Neural cell (in vitro differentiated cells): ENCODE data around the gene RFESD. TPM values are rescaled to one million over a fixed set of nuclear protein-coding genes. Genes with fewer than 3 reads are reported as not detected.

Source experiments
- H2AFZ ChIP-seq: fragments of 200-600, 300-800 bp; sonication (generic), shearing (Covaris generic); 2 replicates; pipeline ENCODE4 v1.6.0; 2014; ENCODE audit warnings: low read depth, mild to moderate bottlenecking, antibody characterized with exemption, low read length, moderate library complexity
- H3F3A ChIP-seq: fragments of 200-600 bp; shearing (Covaris generic); 2 replicates; pipeline ENCODE4 v1.6.1; 2016; ENCODE audit warnings: mild to moderate bottlenecking, moderate library complexity, mixed read lengths, antibody characterized with exemption, low read length; ENCODE audit not compliant: insufficient read depth, poor library complexity, severe bottlenecking
- H3K27ac ChIP-seq: fragments of 200-600, 300-800 bp; sonication (generic), shearing (Covaris generic); 2 replicates; pipeline ENCODE4 v1.5.1; 2014; ENCODE audit warnings: mild to moderate bottlenecking, low read length, moderate library complexity
- H3K27me3 ChIP-seq: fragments of 300-800, 200-600 bp; sonication (generic), shearing (Covaris generic); 2 replicates; pipeline ENCODE4 v1.6.0; 2014; ENCODE audit warnings: mild to moderate bottlenecking, low read depth, low read length, moderate library complexity; ENCODE audit not compliant: insufficient read depth
- H3K36me3 ChIP-seq: fragments of 300-800, 200-600 bp; sonication (generic), shearing (Covaris generic); 2 replicates; pipeline ENCODE4 v1.5.1; 2014; ENCODE audit warnings: mild to moderate bottlenecking, antibody characterized with exemption, low read length, moderate library complexity; ENCODE audit not compliant: insufficient read depth
- H3K4me2 ChIP-seq: fragments of 300-800, 200-600 bp; sonication (generic), shearing (Covaris generic); 2 replicates; pipeline ENCODE4 v1.6.0; 2014; ENCODE audit warnings: mild to moderate bottlenecking, low read length
- H3K4me3 ChIP-seq: fragments of 300-800, 200-600 bp; sonication (generic), shearing (Covaris generic); 2 replicates; pipeline ENCODE4 v1.5.1; 2014; ENCODE audit warnings: mild to moderate bottlenecking, low read length, moderate library complexity
- H3K79me2 ChIP-seq: fragments of 200-600 bp; shearing (Covaris generic); replicated peaks from 2 replicates; pipeline ENCODE4 v1.6.0; 2014; ENCODE audit warnings: mild to moderate bottlenecking, low read length, moderate library complexity; ENCODE audit not compliant: insufficient read depth
- H3K9ac ChIP-seq: fragments of 300-800, 200-600 bp; sonication (generic), shearing (Covaris generic); 2 replicates; pipeline ENCODE4 v1.6.1; 2016; ENCODE audit warnings: mild to moderate bottlenecking, low read length, mixed read lengths
- H3K9me2 ChIP-seq: fragments of 200-600 bp; shearing (Covaris generic); 2 replicates; pipeline ENCODE4 v1.6.1; 2016; ENCODE audit warnings: mild to moderate bottlenecking, low read length, mixed read lengths; ENCODE audit not compliant: insufficient read depth
- H3K9me3 ChIP-seq: fragments of 200-600, 300-800 bp; sonication (generic), shearing (Covaris generic); 2 replicates; pipeline ENCODE4 v1.6.1; 2016; ENCODE audit warnings: mild to moderate bottlenecking, mixed run types, low read length, moderate library complexity, mixed read lengths
- H4K20me1 ChIP-seq: fragments of 200-600 bp; shearing (Covaris generic); 2 replicates; pipeline ENCODE4 v1.6.1; 2016; ENCODE audit warnings: mild to moderate bottlenecking, mixed run types; ENCODE audit not compliant: insufficient read depth
- CTCF ChIP-seq: fragments of 450-650 bp; IDR thresholded peaks from 2 replicates; pipeline ENCODE4 v1.5.1; 2014; ENCODE audit warnings: antibody characterized with exemption, mild to moderate bottlenecking, moderate library complexity; ENCODE audit not compliant: poor library complexity, severe bottlenecking
- EP300 ChIP-seq: fragments of 450-650 bp; conservative IDR thresholded peaks from 2 replicates; pipeline ENCODE4 v1.6.1; 2014; ENCODE audit warnings: antibody characterized with exemption, mild to moderate bottlenecking, moderate library complexity; ENCODE audit not compliant: poor library complexity, severe bottlenecking
- EZH2 ChIP-seq: fragments of 200-600, 300-800 bp; shearing (Covaris generic), sonication (generic); IDR thresholded peaks from 2 replicates; pipeline ENCODE4 v1.6.1; 2014; ENCODE audit warnings: antibody characterized with exemption, low read length, borderline replicate concordance, mild to moderate bottlenecking; ENCODE audit not compliant: insufficient read depth, poor library complexity, severe bottlenecking
- MXI1 ChIP-seq: fragments of 450-650 bp; conservative IDR thresholded peaks from 2 replicates; pipeline ENCODE4 v1.6.1; 2014; ENCODE audit warnings: antibody characterized with exemption, mild to moderate bottlenecking; ENCODE audit not compliant: poor library complexity, severe bottlenecking
- POLR2AphosphoS5 ChIP-seq: IDR thresholded peaks from 2 replicates; pipeline ENCODE4 v1.6.1; 2012
- RAD21 ChIP-seq: fragments of 450-650 bp; conservative IDR thresholded peaks from 2 replicates; pipeline ENCODE4 v1.6.1; 2014; ENCODE audit warnings: antibody characterized with exemption, mild to moderate bottlenecking, moderate library complexity
- REST ChIP-seq: IDR thresholded peaks from 2 replicates; pipeline ENCODE4 v1.6.1; 2012; ENCODE audit warnings: borderline replicate concordance
- SMC3 ChIP-seq: fragments of 450-650 bp; conservative IDR thresholded peaks from 2 replicates; pipeline ENCODE4 v1.6.1; 2014; ENCODE audit warnings: antibody characterized with exemption, mild to moderate bottlenecking, moderate library complexity; ENCODE audit not compliant: poor library complexity
- TAF1 ChIP-seq: IDR thresholded peaks from 2 replicates; pipeline ENCODE4 v1.6.1; 2012; ENCODE audit warnings: low read depth
- polyA plus RNA-seq: library from polyadenylated mRNA; depleted of rRNA; stranded (reverse); fragments of >200 nt; gene quantifications from 2 replicates; pipeline ENCODE4 v1.2.3, GENCODE V29; 2014

RFESD gene
- polyA plus RNA-seq, 1 donor from 2014 or later, result not detected

DNA sequence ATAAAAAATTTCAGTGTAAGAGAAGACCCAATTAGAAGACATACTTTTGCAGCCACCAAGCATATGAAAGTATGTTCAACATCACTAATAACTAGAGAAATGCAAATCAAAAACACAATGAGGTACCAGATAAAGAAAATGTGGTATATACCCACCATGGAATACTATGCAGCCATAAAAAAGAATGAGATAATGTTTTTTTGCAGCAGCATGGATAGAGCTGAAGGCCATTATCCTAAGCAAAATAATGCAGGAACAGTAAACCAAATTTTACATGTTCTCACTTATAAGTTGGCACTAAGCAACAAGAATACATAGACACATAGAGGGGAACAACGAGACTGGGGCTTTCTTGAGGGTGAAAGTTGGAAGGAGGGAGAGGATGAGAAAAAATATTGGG, 43.1 kb downstream of the RFESD start:
- H3K4me3 ChIP-seq, result no peak overlapping the region
- H3K9ac ChIP-seq, result no peak overlapping the region
- H3K79me2 ChIP-seq, result no peaks in the 10 kb centered on the region
- no peaks in the 10 kb centered on the region for H3K9me3 ChIP-seq
- no peak for TF ChIP-seq SMC3
- no peak for TF ChIP-seq EZH2
- TF ChIP-seq TAF1, result no peak
- TF ChIP-seq POLR2AphosphoS5, result no peak
- no peak for TF ChIP-seq RAD21
- TF ChIP-seq EP300, result no peak
- TF ChIP-seq CTCF, result no peak
- no peak for TF ChIP-seq MXI1
- no peaks in the 10 kb centered on the region for H4K20me1 ChIP-seq
- no peaks in the 10 kb centered on the region for H3K9me2 ChIP-seq
- H3K27me3 ChIP-seq, result no peaks in the 10 kb centered on the region
- H3K27ac ChIP-seq, result no peak overlapping the region
- H2AFZ ChIP-seq, result no peak overlapping the region
- no peaks in the 10 kb centered on the region for H3K36me3 ChIP-seq
- H3K4me2 ChIP-seq, result no peak overlapping the region
- no peaks in the 10 kb centered on the region for H3F3A ChIP-seq

GRCh38 chr5:95690333-95690732, 43.8 kb downstream of the RFESD start:
- H3K9ac ChIP-seq, result no peak overlapping the region
- H3F3A ChIP-seq, result no peaks in the 10 kb centered on the region
- no peak overlapping the region for H3K27ac ChIP-seq
- no peak overlapping the region for H2AFZ ChIP-seq
- H3K9me3 ChIP-seq, result no peaks in the 10 kb centered on the region
- H3K27me3 ChIP-seq, result no peaks in the 10 kb centered on the region
- H3K36me3 ChIP-seq, result no peaks in the 10 kb centered on the region
- H3K4me2 ChIP-seq, result no peak overlapping the region
- no peaks in the 10 kb centered on the region for H3K9me2 ChIP-seq
- H4K20me1 ChIP-seq, result no peaks in the 10 kb centered on the region
- H3K79me2 ChIP-seq, result no peaks in the 10 kb centered on the region
- TF ChIP-seq EZH2 (no peak), MXI1 (no peak), CTCF (no peak), EP300 (no peak), REST (no peak), POLR2AphosphoS5 (no peak), TAF1 (no peak), RAD21 (no peak), SMC3 (no peak)
- H3K4me3 ChIP-seq, result no peak overlapping the region
